Parathyroid adenoma (tissue), 2 donors: Measurements from ENCODE around the gene C9.
"Not testable (repeated sequence)": the region's sequence is repeated elsewhere in the genome, so short reads cannot be mapped to it uniquely, and the experiment has no call there.

Experiments
- H2AFZ ChIP-seq: fragments of 300-600 bp; sonication (generic); one replicate; pipeline ENCODE4 v1.7.0; 2017; ENCODE audit warnings: antibody characterized with exemption, mild to moderate bottlenecking
- H3K27ac ChIP-seq: fragments of 300-600 bp; sonication (generic); one replicate; pipeline ENCODE4 v1.7.0; 2017
- H3K27me3 ChIP-seq: fragments of 300-600 bp; sonication (generic); one replicate; pipeline ENCODE4 v1.7.0; 2017; ENCODE audit warnings: low read length; ENCODE audit not compliant: control insufficient read depth, insufficient read depth
- H3K36me3 ChIP-seq: fragments of 300-600 bp; sonication (generic); one replicate; pipeline ENCODE4 v1.7.0; 2017; ENCODE audit warnings: low read length; ENCODE audit not compliant: control insufficient read depth, insufficient read depth
- H3K4me1 ChIP-seq: fragments of 300-600 bp; sonication (generic); one replicate; pipeline ENCODE4 v1.7.0; 2017; ENCODE audit warnings: control low read depth
- H3K4me2 ChIP-seq: fragments of 300-600 bp; sonication (generic); one replicate; pipeline ENCODE4 v1.7.0; 2017; ENCODE audit warnings: low read length
- H3K4me3 ChIP-seq: fragments of 300-600 bp; sonication (generic); one replicate; pipeline ENCODE4 v1.7.0; 2017; ENCODE audit warnings: low read depth, low read length
- H3K79me2 ChIP-seq: fragments of 300-600 bp; sonication (generic); one replicate; pipeline ENCODE4 v1.7.0; 2017; ENCODE audit warnings: control low read depth
- H3K9ac ChIP-seq: fragments of 300-600 bp; sonication (generic); one replicate; pipeline ENCODE4 v1.7.0; 2017; ENCODE audit warnings: mild to moderate bottlenecking
- H3K9me3 ChIP-seq: fragments of 300-600 bp; sonication (generic); one replicate; pipeline ENCODE4 v1.7.0; 2017; ENCODE audit warnings: low read length; ENCODE audit not compliant: control insufficient read depth
- TF ChIP-seq, protein P1 (sequence below): fragments of 300-600 bp; sonication (generic); IDR thresholded peaks from one replicate; pipeline ENCODE4 v1.7.0; 2017; ENCODE audit warnings: antibody characterized with exemption, mild to moderate bottlenecking
- donor health status: primary hyperparathyroidism.

Gene C9

DNA sequence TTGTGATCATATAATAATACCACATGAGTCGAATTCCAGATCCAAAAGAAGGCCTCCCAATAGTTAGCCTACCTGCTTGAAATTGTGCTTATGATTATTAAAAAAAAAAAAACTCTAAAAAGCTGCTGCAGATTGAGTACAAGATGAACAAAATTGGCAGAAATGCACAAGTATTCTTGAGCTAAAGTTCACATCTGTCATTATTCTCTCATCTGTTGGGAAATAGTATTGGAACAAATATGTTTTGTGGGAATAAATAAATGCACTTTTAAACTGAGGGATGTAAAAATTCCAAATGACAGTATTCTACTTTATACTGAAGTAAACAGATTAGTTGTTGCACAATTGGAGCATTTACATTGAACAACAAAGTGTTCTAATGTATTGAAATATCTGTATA, 44.7 kb upstream of the C9 start:
- Histone ChIP-seq H3K9me3 (no peaks in the 10 kb centered on the region), H3K9ac (no peak overlapping the region), H3K27ac (no peak overlapping the region), H3K27me3 (no peaks in the 10 kb centered on the region), H3K79me2 (no peaks in the 10 kb centered on the region), H3K36me3 (no peaks in the 10 kb centered on the region), H2AFZ (no peak overlapping the region), H3K4me1 (no peaks in the 10 kb centered on the region), H3K4me3 (no peak overlapping the region), H3K4me2 (no peak overlapping the region)
- TF ChIP-seq, protein P1, sequence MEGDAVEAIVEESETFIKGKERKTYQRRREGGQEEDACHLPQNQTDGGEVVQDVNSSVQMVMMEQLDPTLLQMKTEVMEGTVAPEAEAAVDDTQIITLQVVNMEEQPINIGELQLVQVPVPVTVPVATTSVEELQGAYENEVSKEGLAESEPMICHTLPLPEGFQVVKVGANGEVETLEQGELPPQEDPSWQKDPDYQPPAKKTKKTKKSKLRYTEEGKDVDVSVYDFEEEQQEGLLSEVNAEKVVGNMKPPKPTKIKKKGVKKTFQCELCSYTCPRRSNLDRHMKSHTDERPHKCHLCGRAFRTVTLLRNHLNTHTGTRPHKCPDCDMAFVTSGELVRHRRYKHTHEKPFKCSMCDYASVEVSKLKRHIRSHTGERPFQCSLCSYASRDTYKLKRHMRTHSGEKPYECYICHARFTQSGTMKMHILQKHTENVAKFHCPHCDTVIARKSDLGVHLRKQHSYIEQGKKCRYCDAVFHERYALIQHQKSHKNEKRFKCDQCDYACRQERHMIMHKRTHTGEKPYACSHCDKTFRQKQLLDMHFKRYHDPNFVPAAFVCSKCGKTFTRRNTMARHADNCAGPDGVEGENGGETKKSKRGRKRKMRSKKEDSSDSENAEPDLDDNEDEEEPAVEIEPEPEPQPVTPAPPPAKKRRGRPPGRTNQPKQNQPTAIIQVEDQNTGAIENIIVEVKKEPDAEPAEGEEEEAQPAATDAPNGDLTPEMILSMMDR = no peak

- Histone ChIP-seq H3K27me3 (no peaks in the 10 kb centered on the region), H3K27ac (no peak overlapping the region), H2AFZ (no peak overlapping the region), H3K79me2 (no peaks in the 10 kb centered on the region), H3K4me1 (peaks cover 7% of the 10 kb centered on the region), H3K4me2 (no peak overlapping the region), H3K9ac (no peak overlapping the region), H3K9me3 (no peaks in the 10 kb centered on the region), H3K36me3 (no peaks in the 10 kb centered on the region), H3K4me3 (no peak overlapping the region)
- TF ChIP-seq, protein P1 = no peak
These were observed 41.0 kb upstream of the C9 start for GRCh38 chr5:39405083-39405843.

- not testable (repeated sequence) for H2AFZ ChIP-seq, H3K4me1 ChIP-seq, H3K4me2 ChIP-seq, H3K9me3 ChIP-seq, H3K79me2 ChIP-seq, H3K27me3 ChIP-seq, H3K4me3 ChIP-seq, H3K36me3 ChIP-seq, H3K27ac ChIP-seq, H3K9ac ChIP-seq
These were observed 39.5 kb upstream of the C9 start for GRCh38 chr5:39403761-39404160.

GRCh38 chr5:39402140-39402539, 37.8 kb upstream of the C9 start:
- H3K27me3 ChIP-seq, H3K36me3 ChIP-seq, H2AFZ ChIP-seq, H3K9ac ChIP-seq, H3K27ac ChIP-seq, H3K4me2 ChIP-seq, H3K4me3 ChIP-seq, H3K9me3 ChIP-seq, H3K4me1 ChIP-seq, H3K79me2 ChIP-seq: not testable (repeated sequence)

- Histone ChIP-seq H3K4me3 (no peak overlapping the region), H3K27ac (no peak overlapping the region), H3K4me2 (no peak overlapping the region), H2AFZ (peak overlapping the region; percentile 38), H3K9me3 (no peaks in the 10 kb centered on the region), H3K9ac (no peak overlapping the region), H3K27me3 (no peaks in the 10 kb centered on the region), H3K4me1 (peaks cover 7% of the 10 kb centered on the region), H3K79me2 (no peaks in the 10 kb centered on the region), H3K36me3 (no peaks in the 10 kb centered on the region)
- TF ChIP-seq, protein P1 = no peak
These were observed 36.7 kb upstream of the C9 start for GRCh38 chr5:39400713-39401578.
